DMS 273 (cell line): ENCODE data around the gene NF1.
"Not testable (repeated sequence)": the region's sequence is repeated elsewhere in the genome, so short reads cannot be mapped to it uniquely, and the experiment has no call there.

ENCODE experiments used
- DNase-seq: peaks from one replicate; lab custom pipeline; 2025; ENCODE audit not compliant: unreplicated experiment; lab: John Stamatoyannopoulos, UW

Gene NF1

DNA sequence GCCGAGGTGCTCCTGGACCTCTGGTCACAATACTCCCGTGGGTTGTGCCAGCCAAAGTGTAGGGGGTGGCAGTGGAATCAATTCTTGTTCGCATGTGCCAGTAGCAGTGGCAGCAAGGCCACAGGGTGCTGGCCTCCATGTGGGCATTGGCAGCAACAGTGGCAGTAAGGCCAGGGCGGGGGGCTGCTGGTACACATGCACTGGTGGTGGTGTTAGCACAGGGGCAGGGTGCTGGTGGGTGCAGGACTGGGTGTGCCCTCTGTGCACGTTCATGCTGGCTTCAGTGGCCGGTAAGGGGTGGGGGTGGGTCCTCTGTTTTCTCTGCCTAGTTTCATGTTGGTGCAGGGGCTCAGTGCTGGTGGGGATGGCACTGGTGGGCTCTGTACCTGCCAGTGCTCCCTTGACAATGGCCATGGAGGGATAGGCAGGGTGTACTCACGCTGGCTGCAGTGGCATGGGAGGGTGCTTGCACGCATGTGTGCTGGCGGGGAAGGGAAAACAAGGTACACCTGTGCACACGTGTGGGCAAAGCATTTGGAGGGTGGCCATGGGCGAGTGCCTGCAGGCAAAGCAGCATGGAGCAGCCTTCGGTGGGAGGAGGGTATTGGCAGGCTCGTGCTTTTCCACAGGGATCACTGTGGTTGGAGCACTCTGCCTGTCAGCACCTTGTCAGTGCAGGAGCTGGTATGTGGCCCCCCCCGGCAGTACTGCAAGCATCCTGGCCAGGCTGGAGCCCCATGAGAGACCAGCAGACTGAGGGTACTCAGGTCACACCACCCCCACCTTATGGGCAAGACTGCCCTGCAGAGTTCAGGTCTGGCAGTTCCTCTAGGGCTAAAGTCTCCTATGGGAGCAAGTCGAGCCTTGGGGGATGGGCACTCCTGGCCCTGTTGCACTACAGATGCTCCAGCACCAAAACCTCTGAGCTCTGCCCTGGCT, 35.8 kb downstream of the NF1 start:
- DNase-seq, result peak; percentile 35

DNA sequence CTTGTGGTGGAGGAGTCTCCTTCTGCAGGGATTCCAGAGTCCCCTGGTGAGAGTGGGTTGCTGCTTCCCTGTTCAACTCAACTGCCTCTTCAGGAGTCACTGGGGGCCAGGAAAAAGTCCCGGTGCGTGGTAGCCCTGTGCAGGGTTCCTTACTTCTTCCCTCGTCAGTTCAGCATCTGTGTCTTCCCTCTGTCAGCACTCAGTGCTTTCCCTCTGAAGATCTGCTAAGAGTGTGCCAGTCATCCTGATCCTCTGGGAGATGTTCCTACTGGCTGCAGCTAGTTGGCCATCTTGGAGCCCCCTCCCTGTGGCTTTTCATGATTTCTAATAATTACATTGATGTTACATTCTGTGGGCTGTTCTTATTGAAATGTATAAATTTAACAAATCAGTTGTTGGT, 36.5 kb downstream of the NF1 start:
- no peak for DNase-seq

DNA sequence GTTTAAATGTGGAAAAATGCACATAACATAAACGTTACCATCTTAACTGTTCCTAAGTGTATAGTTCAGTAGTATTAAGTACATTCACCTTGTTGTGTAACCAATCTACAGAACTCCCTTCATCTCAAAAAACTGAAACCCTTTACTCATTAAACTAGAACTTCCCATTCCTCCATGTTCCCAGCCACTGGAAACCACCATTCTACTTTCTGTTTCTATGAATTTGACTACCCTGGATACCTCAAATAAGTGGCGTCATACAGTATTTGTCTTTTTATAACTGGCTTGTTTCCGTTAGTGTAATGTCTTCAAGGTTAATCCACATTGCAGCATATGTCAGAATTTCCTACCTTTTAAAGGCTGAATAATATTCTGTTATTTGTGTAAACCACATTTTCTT, 38.2 kb downstream of the NF1 start:
- DNase-seq, result no peak

DNA sequence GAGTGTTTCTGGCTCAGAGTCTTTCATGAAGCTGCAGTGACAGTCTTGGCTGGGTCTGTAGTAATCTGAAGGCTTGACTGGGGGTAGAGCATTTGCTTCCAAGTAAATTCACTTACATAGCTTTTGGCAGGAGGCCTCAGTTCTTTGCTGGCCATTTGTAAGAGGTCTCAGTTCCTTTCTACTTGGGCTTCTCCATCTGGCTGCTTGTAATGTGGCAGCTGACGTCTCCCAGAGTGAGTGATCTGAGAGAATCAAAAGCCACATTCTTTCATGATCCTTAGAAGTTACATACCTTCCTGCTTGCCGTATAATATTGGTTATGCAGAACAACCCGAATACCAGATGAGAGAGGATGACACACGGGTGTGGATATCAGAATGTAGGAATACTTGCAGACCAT, 39.8 kb downstream of the NF1 start:
- DNase-seq, result peak; percentile 21

DNA sequence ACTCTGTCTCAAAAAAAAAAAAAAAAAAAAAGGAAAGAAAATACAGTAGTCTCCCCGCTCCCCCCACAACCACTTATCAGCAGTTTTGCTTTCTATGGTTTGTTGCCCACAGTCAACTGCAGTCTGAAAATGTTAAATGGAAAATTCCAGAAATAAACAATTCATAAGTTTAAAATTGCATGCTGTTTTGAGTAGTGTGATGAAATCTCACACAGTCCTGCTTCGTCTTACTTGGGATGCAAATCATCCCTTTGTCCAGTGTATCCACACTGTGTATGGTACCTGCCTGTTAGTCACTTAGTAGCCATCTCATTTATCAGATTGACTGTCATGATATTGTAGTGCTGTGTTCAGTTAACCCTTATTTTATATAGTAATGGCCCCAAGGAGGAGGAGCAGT, 41.5 kb downstream of the NF1 start:
- no peak for DNase-seq

DNA sequence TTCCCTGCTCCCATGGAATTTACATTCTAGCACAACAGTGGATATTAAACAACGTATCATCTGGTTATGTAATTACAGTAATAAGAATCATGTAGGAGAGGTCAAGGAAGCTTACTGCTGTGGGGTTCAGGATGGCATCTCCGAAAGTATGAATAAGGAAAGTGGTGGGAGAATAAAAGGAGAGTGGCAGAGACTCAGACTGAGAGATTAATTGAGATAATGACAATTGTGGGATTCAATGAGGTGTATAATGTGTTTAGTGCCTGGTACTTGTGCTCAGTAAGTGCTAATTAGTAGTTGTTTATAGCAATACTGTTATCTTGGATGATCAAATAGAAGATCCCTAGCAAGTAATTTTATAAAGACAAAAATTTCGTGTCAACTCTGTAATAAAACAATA, 45.3 kb downstream of the NF1 start:
- DNase-seq, result no peak

DNA sequence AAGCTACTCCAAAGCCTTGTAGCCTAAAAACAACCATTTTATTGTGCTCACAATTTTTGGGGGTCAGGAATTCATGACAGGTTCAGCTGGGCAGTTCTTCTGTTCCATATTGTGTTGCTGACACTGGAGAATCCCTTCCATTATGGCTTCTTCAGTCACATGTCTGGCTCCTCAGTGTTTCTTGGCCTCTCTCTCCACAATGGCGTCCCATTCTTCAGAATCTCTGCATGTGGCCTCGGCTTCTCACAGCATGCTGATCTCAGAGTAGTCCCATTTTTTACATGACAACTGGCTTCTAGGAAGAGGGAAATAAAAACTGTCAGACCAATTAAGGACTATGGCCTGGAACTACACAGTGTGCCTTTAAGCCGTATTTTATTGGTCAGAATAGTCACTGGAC, 49.7 kb downstream of the NF1 start:
- DNase-seq, result no peak

DNA sequence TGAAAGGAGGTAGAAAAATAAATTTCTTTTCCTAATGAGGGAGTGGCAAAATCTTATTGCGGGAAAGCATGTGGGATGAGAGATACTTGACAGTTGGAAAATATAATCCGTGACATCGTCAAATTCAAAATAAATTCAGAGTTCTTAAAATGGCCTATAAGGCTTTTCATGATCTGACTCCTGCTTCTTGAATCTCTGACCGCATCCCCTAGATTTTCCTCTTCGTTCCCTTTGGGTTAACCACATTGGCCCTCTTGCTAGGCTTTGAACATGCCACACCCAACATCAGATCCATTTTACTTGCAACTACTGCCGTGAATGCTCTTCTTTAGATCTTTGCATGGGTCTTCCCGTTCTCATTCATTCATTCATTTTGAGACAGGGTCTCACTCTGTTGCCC, 50.1 kb downstream of the NF1 start:
- no peak for DNase-seq

DNA sequence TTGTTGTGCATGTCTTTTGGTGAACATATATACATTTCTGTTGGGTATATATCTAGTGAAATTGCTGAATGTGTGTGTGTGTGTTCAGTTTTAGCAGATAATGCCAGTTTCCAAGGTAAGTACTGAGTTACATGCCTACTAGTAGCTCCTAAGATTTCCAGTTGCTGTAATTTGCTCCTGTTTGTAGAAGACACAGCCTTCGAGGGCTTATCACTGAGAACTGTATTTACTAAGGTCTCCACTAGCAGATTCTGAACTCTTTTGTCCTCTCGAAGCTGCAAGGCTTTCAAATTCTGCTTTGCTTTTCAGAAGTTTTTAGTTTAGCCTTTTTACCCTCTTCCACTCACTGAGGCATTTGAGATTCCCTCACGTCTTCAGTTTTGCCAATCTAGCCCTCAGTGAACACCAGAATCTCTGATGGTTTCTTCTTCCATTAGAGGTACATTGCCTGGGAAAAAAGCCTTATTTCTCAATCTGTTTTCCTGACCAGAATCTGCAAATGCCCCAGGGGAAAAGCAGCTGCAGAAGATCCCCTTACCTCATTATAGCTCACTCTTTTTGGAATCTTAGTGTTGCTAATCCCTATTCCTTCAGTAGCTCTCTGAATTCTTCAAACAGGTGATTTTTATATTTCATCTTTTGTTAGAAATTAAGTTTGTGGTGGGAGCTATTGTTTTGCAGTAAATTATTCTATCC, 52.9 kb downstream of the NF1 start:
- no peak for DNase-seq

DNA sequence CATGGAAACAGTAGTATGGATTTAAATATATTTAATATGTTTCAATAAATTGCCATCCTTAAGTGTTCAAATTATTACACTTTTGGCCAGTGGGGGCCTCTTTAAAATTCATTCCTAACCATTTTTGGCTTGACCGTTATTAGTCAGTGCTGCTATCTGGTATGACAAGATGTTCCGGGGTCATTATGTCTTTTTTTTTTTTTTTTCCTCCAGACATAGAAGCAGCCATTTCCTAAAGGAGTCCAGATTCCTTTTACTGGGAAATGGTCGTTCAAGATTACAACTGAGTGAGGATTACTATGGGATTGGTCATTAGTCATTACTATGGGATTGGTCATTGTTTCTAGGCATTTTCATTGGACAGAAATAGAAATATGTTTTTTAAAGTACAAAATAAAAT, 53.4 kb downstream of the NF1 start:
- no peak for DNase-seq

DNA sequence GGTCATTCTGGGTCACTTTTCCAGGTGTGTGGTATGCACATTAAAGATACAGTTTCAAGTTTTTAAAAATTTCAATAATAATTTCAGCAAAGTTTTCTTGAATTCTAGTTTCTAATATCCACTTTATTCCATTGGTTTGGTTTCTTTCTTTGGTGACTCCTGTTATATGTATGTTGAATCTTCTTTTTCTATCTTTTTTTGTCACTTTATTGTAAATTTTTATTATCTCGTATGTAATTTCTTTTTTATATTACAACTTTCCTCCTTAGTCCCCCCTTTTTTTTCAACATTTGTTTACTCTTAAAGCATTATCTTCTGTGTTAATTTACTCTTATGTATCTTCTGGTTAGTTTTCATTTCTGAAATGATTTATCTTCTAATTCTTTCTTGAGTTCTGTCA, 57.5 kb downstream of the NF1 start:
- no peak for DNase-seq

DNA sequence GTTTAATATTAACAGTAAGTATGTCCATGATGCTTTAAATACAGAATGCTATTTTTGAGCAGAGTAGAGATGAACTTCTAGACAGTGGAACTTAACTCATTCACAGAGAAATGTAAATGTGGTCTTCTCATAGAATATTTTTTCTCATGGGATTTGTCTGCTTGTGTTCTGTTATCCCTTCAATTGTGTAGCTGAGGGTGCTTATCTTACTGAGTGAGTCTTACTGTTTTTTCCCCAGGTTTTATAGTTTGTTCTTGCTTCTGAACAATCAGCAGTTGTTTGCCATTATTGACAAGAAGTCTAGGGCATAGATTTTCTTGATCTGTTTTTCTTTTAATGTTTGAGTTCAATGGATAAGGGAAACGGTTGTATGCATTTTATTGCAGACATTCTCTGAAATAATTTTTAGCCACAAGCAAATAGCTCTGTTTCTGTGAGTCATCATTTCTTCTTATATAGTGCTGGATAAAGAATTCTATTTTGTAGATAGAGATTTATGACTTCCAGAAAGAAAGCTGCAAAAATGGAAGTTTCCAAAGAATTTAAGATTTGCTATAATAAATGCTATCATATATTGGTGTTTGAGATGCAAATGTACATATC, 60.5 kb downstream of the NF1 start:
- DNase-seq, result no peak

DNA sequence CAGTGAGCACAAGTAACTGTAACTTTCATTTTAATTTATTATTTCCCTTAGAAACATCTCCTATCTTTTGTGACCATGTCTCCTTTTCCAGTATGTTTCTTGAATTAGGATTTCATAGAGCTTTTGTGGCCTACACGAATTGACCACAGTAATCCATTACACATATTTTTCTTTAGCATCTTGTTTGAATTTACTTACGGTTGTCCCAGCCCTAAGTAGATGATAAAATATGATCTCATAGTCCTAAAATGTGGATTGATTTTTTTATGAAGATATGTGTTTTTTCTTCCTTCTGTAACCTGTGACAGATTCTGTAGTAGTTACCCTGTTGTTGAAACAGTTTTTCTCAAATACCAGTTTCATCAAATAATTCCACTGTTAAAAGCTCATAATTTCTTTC, 61.5 kb downstream of the NF1 start:
- no peak for DNase-seq

DNA sequence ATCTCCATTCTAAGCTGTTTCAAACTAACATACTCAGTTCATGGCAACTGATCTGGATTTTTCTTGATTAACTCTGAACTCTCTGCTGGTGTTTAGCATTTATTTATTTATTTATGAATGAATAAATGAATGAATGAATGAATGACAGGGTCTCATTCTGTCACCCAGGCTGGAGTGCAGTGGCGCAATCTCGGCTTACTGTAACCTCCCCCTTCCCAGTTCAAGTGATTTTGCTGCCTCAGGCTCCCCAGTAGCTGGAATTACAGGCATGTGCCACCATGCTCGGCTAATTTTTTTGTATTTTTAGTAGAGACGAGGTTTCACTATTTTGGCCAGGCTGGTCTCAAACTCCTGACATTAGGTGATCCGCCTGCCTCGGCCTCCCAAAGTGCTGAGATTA, 62.1 kb downstream of the NF1 start:
- DNase-seq, result not testable (repeated sequence)

DNA sequence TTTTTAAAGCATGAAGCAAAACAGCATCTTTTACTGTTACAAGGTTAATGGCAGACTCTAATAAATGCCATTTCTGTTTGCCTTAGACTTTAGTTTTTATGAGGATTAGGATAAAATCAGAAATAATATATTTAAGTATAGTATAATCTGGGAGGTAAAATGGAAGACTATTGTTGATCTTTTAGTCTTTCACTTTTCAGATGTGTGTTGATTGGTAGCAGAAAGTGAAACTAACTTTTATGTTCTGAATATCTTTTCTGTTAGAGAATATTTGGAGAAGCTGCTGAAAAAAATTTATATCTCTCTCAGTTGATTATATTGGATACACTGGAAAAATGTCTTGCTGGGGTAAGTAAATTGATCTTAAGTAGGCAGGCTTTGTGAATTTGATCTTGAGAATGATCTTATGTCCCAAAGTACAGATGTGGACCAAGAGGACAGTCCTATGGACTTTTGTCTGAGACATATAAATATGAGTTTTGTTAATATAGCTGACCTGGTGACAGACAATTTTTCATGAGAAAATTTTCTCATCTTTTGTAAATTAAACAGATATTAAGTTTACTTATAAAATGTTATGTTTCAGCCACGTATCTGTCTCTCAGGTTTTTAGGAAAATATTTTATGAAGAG, 64.1 kb downstream of the NF1 start:
- DNase-seq, result no peak

DNA sequence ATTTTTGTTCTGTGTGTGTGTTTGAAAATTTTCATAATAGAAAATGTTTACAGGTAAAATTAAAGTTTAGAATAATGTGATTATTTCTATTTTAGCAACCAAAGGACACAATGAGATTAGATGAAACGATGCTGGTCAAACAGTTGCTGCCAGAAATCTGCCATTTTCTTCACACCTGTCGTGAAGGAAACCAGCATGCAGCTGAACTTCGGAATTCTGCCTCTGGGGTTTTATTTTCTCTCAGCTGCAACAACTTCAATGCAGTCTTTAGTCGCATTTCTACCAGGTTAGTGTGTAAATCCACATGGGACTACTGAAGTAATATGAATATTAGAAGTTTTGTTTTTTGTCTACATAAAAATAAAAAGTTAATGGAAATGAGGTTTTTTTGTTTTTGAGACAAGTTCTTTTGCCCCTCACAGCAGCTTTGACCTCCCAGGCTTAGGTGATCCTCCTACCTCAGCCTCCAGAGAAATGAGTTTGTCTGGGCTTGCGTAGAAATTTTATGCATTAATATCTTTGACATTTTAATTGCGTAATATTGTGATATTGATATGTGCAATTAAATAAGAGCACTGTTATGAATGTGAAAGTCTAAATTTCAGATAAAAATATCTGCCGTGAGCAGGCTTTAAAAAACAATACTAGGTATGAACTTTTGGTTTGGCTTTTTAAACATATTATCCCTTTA, 68.5 kb downstream of the NF1 start:
- DNase-seq, result no peak

DNA sequence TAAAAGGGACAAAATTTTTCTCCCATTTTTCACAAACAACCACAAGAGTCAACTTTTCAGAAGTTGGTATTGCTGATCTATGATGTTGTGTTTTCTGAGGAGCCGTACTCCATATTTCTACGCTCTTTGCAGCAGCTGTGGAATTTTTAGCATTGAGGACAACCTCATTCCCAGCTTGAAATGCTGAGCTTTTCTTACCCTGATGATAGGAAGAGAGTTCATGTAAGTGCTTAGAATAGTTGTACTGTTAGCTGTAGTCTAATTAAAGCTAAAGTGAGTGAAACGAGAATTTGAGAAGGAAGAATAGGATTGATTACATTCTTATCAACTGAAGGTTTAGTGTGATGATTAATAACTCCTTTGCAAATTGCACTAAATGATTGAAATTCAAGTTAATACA, 72.3 kb downstream of the NF1 start:
- no peak for DNase-seq

DNA sequence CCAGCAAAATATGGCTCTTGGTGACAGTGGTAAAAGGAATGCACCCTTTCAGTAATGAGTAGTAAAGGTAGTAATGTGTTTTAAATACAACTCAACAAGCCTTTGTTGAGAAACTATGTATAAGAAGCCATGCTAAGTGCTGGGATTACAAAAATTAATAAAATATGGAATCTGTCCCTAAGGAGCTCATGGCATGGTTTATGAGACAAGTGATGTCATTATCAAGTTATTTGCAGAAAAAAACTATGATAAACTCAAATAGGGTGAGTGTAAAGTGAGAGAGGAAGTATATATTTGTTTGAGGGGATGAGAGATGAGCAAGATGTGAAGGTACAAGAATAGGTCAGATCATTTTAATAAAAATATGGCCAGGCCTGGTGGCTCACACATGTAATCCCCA, 76.9 kb downstream of the NF1 start:
- no peak for DNase-seq

DNA sequence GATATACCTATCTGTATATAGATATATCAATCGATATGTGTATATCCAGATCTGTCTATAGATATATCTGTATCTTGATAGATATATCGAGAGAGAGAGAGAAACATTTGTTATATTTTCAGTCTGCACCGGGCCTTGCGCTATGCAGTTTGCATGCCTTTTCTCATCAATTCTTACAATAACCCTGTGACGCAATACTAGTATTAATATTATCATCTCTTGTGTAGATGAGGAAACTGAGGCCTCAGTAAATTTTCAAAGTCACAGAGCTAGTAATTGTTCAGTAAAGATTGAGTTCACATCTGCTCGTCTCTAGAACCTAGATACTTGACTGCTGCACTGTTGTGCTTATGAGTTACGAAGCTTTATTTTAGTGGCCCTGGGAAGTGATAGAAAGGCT, 77.6 kb downstream of the NF1 start:
- DNase-seq, result no peak

DNA sequence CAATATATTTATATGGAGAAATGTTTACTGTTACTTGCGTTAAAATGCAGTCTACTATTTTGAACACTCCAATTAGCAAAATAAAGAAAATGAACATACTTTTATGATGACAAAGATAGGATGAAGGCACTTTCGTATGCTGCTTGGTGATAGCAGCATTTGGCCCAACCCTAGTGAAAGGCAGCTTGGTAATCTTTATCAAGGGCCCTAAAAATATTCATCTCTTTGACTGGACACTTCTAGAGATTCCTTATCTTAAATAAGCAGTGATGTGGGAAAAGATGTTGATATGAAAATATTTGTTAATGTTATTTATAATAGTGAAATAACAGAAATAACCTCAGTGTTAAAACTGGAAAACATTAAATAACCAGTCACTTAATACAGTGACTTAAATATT, 79.4 kb downstream of the NF1 start:
- DNase-seq, result no peak

DNA sequence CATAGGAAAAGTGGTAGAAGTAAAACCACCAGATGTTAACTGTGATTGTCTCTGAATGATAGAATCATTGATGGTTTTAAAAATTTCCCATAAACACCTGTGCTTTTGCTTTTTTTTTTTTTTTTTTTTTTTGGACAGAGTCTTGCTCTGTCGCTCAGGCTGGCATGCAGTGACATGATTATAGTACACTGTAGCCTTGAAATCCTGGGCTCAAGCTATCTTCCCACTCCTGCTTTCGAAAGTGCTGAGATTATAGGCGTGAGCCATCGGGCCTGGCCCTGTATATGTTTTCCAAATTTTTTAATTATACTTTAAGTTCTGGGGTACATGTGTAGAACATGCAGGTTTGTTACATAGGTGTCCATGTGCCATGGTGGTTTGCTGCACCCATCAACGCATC, 80.5 kb downstream of the NF1 start:
- DNase-seq, result no peak
